Measurements from ENCODE around the gene MTMR10.

- TF ChIP-seq GATA2 (IDR thresholded peaks at IDR 0.05; ENCODE audit: low read depth, low read length) (no peak), GATA3 (IDR thresholded peaks at IDR 0.05; ENCODE audit: low read depth, low read length) (no peak)
These were observed 45.4 kb upstream of the MTMR10 start for GRCh38 chr15:31036783-31037182.
